ENCODE results near the gene GABRB3. TPM values are rescaled to one million over a fixed set of nuclear protein-coding genes. Genes with fewer than 3 reads are reported as not detected.

The GABRB3 gene
- polyA plus RNA-seq, 1 donor, result 1.0 TPM

GRCh38 chr15:26630857-26631256, 142.0 kb downstream of the GABRB3 start:
- DNase-seq (ENCODE audit: low read depth), result no peak

- no peak for DNase-seq (ENCODE audit: low read depth)
Measured at GRCh38 chr15:26628879-26629529, 143.9 kb downstream of the GABRB3 start.

- no peak for DNase-seq (ENCODE audit: low read depth)
Measured at GRCh38 chr15:26628071-26628470, 144.8 kb downstream of the GABRB3 start.

GRCh38 chr15:26624128-26624527, 148.7 kb downstream of the GABRB3 start:
- DNase-seq (ENCODE audit: low read depth), result no peak

- DNase-seq (ENCODE audit: low read depth), result no peak
Measured at GRCh38 chr15:26623071-26623470, 149.8 kb downstream of the GABRB3 start.

GRCh38 chr15:26621816-26622215, 151.1 kb downstream of the GABRB3 start:
- no peak for DNase-seq (ENCODE audit: low read depth)

- no peak for DNase-seq (ENCODE audit: low read depth)
Measured at GRCh38 chr15:26620528-26621458, 152.1 kb downstream of the GABRB3 start.

GRCh38 chr15:26615927-26616302, 157.0 kb downstream of the GABRB3 start:
- DNase-seq (ENCODE audit: low read depth), result no peak

GRCh38 chr15:26615188-26615926, 157.5 kb downstream of the GABRB3 start:
- no peak for DNase-seq (ENCODE audit: low read depth)

GRCh38 chr15:26614734-26615133, 158.1 kb downstream of the GABRB3 start:
- no peak for DNase-seq (ENCODE audit: low read depth)

- no peak for DNase-seq (ENCODE audit: low read depth)
Measured at GRCh38 chr15:26598704-26599103, 174.2 kb downstream of the GABRB3 start.

GRCh38 chr15:26595611-26596010, 177.3 kb downstream of the GABRB3 start:
- DNase-seq (ENCODE audit: low read depth), result no peak

- no peak for DNase-seq (ENCODE audit: low read depth)
Measured at GRCh38 chr15:26590676-26591075, 182.2 kb downstream of the GABRB3 start.

GRCh38 chr15:26582840-26583239, 190.0 kb downstream of the GABRB3 start:
- no peak for DNase-seq (ENCODE audit: low read depth)

GRCh38 chr15:26580943-26581342, 191.9 kb downstream of the GABRB3 start:
- DNase-seq (ENCODE audit: low read depth), result no peak

- no peak for DNase-seq (ENCODE audit: low read depth)
Measured at GRCh38 chr15:26572602-26573350, 200.1 kb downstream of the GABRB3 start.

- DNase-seq (ENCODE audit: low read depth), result no peak
Measured at GRCh38 chr15:26571346-26571745, 201.5 kb downstream of the GABRB3 start.

GRCh38 chr15:26565542-26565941, 207.3 kb downstream of the GABRB3 start:
- no peak for DNase-seq (ENCODE audit: low read depth)

- DNase-seq (ENCODE audit: low read depth), result no peak
Measured at GRCh38 chr15:26564361-26564760, 208.5 kb downstream of the GABRB3 start.

GRCh38 chr15:26562336-26562735, 210.5 kb downstream of the GABRB3 start:
- no peak for DNase-seq (ENCODE audit: low read depth)

- DNase-seq (ENCODE audit: low read depth), result no peak
Measured at GRCh38 chr15:26561896-26562295, 211.0 kb downstream of the GABRB3 start.

- DNase-seq (ENCODE audit: low read depth), result no peak
Measured at GRCh38 chr15:26561130-26561529, 211.7 kb downstream of the GABRB3 start.

All from forelimb muscle (tissue), 1 donor.